Lower lobe of right lung (tissue), 2 donors: ENCODE data around the gene KIF1C. TPM values are rescaled to one million over a fixed set of nuclear protein-coding genes. Genes with fewer than 3 reads are reported as not detected.
"Not testable (repeated sequence)": the region's sequence is repeated elsewhere in the genome, so short reads cannot be mapped to it uniquely, and the experiment has no call there.

Experiments used
- ATAC-seq, 2 donors: fragments of 200-7000 bp; cut with Tn5 transposase; one replicate each; pipeline ENCODE4 v1.9.1; 2020 to 2022; ENCODE audit warnings: mild to moderate bottlenecking in 2 of 2, moderate library complexity in 2 of 2
- DNase-seq: peaks from one replicate; pipeline ENCODE4 v3.0.0-alpha.2; 2020
- H3K27ac ChIP-seq: fragments of 200-600 bp; one replicate; pipeline ENCODE4 v1.8.0; 2022
- H3K27me3 ChIP-seq: fragments of 200-600 bp; one replicate; pipeline ENCODE4 v1.8.0; 2022; ENCODE audit warnings: low read depth
- H3K36me3 ChIP-seq: fragments of 200-600 bp; one replicate; pipeline ENCODE4 v1.8.0; 2022; ENCODE audit warnings: mild to moderate bottlenecking
- H3K4me1 ChIP-seq: fragments of 200-600 bp; one replicate; pipeline ENCODE4 v1.8.0; 2022
- H3K4me3 ChIP-seq: fragments of 200-600 bp; one replicate; pipeline ENCODE4 v1.8.0; 2022; ENCODE audit warnings: mild to moderate bottlenecking
- H3K9me3 ChIP-seq: fragments of 200-600 bp; one replicate; pipeline ENCODE4 v1.8.0; 2022
- intact Hi-C: fragments of 100-400 bp; cut with DNase I; formaldehyde crosslinking; loops from one replicate; pipeline ENCODE4 v1.11.0; 2022
- total RNA-seq: library from RNA; stranded (reverse); fragmentation: NEBNext Ultra II Directional; extraction: Animal tissue kit (Norgen Biotek cat#: 25700); gene quantifications from one replicate; pipeline ENCODE4 v1.2.1, GENCODE V29; 2021
- TF ChIP-seq, protein P1 (sequence below): fragments of 200-600 bp; IDR thresholded peaks from one replicate; pipeline ENCODE4 v1.8.0; 2022; ENCODE audit warnings: antibody characterized with exemption, mild to moderate bottlenecking
- donor health status: DM: no; HTN: yes; CAD: no; lungs with severe emphysema.

KIF1C gene
- total RNA-seq, 1 donor from 2014 or later, result 182 TPM

DNA sequence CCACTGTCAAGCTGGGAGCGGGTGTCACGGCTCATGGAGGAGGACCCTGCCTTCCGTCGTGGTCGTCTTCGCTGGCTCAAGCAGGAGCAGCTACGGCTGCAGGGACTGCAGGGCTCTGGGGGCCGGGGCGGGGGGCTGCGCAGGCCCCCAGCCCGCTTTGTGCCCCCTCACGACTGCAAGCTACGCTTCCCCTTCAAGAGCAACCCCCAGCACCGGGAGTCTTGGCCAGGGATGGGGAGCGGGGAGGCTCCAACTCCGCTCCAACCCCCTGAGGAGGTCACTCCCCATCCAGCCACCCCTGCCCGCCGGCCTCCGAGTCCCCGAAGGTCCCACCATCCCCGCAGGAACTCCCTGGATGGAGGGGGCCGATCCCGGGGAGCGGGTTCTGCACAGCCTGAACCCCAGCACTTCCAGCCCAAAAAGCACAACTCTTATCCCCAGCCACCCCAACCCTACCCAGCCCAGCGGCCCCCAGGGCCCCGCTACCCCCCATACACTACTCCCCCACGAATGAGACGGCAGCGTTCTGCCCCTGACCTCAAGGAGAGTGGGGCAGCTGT, 25.9 kb downstream of the KIF1C start:
- no peak for DNase-seq
- H3K4me3 ChIP-seq, result no peak overlapping the region
- H3K27ac ChIP-seq, result peak overlapping the region; percentile 56
- intact Hi-C loops, result no loop called here
- H3K4me1 ChIP-seq, result no peaks in the 10 kb centered on the region
- peaks cover 55% of the 10 kb centered on the region for H3K36me3 ChIP-seq
- TF ChIP-seq, protein P1, sequence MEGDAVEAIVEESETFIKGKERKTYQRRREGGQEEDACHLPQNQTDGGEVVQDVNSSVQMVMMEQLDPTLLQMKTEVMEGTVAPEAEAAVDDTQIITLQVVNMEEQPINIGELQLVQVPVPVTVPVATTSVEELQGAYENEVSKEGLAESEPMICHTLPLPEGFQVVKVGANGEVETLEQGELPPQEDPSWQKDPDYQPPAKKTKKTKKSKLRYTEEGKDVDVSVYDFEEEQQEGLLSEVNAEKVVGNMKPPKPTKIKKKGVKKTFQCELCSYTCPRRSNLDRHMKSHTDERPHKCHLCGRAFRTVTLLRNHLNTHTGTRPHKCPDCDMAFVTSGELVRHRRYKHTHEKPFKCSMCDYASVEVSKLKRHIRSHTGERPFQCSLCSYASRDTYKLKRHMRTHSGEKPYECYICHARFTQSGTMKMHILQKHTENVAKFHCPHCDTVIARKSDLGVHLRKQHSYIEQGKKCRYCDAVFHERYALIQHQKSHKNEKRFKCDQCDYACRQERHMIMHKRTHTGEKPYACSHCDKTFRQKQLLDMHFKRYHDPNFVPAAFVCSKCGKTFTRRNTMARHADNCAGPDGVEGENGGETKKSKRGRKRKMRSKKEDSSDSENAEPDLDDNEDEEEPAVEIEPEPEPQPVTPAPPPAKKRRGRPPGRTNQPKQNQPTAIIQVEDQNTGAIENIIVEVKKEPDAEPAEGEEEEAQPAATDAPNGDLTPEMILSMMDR, result no peak
- no peaks in the 10 kb centered on the region for H3K9me3 ChIP-seq
- ATAC-seq, result peak in 1 of 2 donors; percentile 1
- H3K27me3 ChIP-seq, result no peaks in the 10 kb centered on the region

GRCh38 chr17:5024604-5025003, 26.9 kb downstream of the KIF1C start:
- TF ChIP-seq, protein P1, result no peak
- H3K27me3 ChIP-seq, result no peaks in the 10 kb centered on the region
- peak overlapping the region; percentile 56 for H3K27ac ChIP-seq
- H3K4me3 ChIP-seq, result no peak overlapping the region
- peaks cover 46% of the 10 kb centered on the region for H3K36me3 ChIP-seq
- DNase-seq, result no peak
- peak; percentile 60 to 78 for ATAC-seq
- H3K9me3 ChIP-seq, result no peaks in the 10 kb centered on the region
- intact Hi-C loops, result no loop called here
- no peaks in the 10 kb centered on the region for H3K4me1 ChIP-seq

DNA sequence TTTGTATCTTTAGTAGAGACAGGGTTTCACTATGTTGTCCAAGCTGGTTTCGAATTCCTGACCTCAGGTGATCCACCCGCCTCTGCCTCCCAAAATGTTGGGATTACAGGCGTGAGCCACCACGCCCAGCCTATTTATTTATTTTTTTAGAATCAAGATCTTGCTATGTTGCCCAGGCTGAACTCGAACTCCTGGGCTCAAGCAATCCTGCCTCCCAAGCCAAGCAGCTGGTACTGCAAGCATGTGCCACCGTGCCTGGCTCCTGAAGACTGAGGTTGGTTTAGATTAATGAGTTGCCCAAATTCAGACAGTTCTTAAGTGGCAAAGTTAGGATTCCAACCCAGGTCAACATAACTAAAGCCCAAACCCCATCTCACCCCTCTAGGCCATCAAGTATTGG, 29.5 kb downstream of the KIF1C start:
- H3K4me3 ChIP-seq, result no peak overlapping the region
- H3K27me3 ChIP-seq, result no peaks in the 10 kb centered on the region
- TF ChIP-seq, protein P1, result no peak
- peaks cover 19% of the 10 kb centered on the region for H3K36me3 ChIP-seq
- H3K9me3 ChIP-seq, result no peaks in the 10 kb centered on the region
- no peak overlapping the region for H3K27ac ChIP-seq
- no peak for DNase-seq
- intact Hi-C loops, result no loop called here
- H3K4me1 ChIP-seq, result peaks cover 8% of the 10 kb centered on the region
- no peak for ATAC-seq

DNA sequence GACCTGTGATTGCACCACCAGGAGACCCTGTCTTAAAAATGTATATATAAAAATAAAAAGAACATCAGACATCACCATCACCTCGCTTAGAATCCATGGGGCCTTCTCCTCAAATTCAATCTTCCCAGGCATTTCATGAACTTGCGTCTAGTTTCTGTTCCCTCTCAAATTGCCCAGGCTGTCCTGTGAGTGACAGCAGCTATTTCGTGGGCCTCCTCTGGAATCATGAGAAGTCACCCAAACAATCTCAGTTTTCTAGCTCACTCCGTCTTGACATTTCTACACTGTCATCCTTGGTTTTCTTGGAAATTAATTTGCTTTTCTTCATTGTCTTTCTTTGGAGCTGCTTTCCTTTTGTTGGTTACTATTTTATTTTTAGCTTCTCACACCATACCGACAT, 30.2 kb downstream of the KIF1C start:
- TF ChIP-seq, protein P1, result no peak
- ATAC-seq, result no peak
- H3K27me3 ChIP-seq, result no peaks in the 10 kb centered on the region
- H3K4me1 ChIP-seq, result peaks cover 8% of the 10 kb centered on the region
- H3K36me3 ChIP-seq, result peaks cover 13% of the 10 kb centered on the region
- intact Hi-C loops, result no loop called here
- no peak for DNase-seq
- no peaks in the 10 kb centered on the region for H3K9me3 ChIP-seq
- H3K27ac ChIP-seq, result no peak overlapping the region
- H3K4me3 ChIP-seq, result no peak overlapping the region

DNA sequence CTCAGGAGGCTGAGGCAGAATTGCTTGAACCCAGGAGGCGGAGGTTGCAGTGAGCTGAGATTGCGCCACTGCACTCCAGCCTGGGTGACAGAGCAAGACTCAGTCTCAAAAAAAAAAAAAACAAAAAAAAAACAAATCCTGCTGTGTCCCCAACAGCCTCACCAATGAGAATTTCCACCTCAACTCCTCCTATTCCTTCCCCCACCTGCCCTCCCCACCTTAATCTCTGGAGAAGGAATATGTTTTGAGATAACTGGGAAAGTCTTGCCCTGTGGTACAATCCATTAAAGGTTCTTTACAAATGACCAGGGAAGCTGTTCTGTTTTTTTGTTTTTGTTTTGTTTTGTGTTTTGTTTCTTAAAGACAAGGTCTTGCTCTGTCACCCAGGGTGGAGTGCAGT, 32.4 kb downstream of the KIF1C start:
- H3K4me1 ChIP-seq, H3K36me3 ChIP-seq, H3K27ac ChIP-seq, H3K27me3 ChIP-seq, ATAC-seq, H3K9me3 ChIP-seq, H3K4me3 ChIP-seq, DNase-seq, intact Hi-C loops: not testable (repeated sequence)

GRCh38 chr17:5031365-5032082, 33.8 kb downstream of the KIF1C start:
- peak overlapping the region; percentile 53 for H3K4me3 ChIP-seq
- no peaks in the 10 kb centered on the region for H3K9me3 ChIP-seq
- TF ChIP-seq, protein P1, result peak; percentile 78
- intact Hi-C loops, result no loop called here
- peaks cover 15% of the 10 kb centered on the region for H3K27me3 ChIP-seq
- ATAC-seq, result peak; percentile 83 to 90
- no peaks in the 10 kb centered on the region for H3K36me3 ChIP-seq
- peak; percentile 90 for DNase-seq
- peak overlapping the region; percentile 57 for H3K27ac ChIP-seq
- peaks cover 12% of the 10 kb centered on the region for H3K4me1 ChIP-seq
